ENCODE measurements around the gene SYNDIG1. TPM values are rescaled to one million over a fixed set of nuclear protein-coding genes. Genes with fewer than 3 reads are reported as not detected.

The SYNDIG1 gene
- polyA plus RNA-seq, 1 donor from 2014 or later, result 0.22 TPM

DNA sequence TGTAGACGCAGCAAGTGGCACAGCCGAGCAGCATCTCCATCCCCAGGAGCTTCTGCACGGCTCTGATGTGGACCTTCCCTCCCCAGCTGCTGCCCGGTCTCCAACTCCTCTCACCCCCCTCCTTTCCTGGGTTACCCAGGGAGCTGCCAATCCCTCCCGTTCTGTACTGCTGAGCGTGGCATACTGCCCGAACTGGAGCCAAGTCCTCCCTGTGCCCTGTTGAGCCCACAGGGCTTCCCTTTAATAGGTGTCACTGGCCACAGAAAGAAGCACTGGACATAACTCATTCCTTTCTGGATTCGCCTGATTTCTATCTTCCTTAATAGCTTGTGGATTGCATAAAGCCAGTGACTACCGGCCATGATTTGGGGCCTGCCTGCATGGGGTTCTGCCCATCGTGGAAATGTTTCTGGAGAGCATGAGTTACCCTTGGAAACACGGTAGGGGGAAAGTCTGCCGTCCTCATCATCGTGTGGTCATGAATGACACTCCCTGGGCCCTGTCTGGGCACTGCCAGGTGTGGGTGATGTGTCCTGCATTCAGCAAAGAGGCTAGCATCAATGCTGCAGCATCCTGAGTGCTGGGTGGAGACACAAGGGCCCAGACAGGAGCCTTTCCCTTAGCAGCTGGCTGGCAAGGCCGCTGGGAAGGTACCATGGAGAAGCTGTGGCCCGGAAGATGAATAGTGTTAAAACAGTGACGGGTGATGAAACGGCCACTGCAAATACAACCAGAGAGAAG is 189.7 kb downstream of the SYNDIG1 start:
- H3K9ac ChIP-seq (ENCODE audit: low read length), result no peak overlapping the region
- no peak overlapping the region for H3K27ac ChIP-seq (ENCODE audit: low read length)

GRCh38 chr20:24659835-24660234 is 190.4 kb downstream of the SYNDIG1 start:
- Histone ChIP-seq H3K9me3 (ENCODE audit: low read length) (no peaks in the 10 kb centered on the region), H3K4me2 (ENCODE audit: low read length) (no peak overlapping the region), H3F3A (ENCODE audit: insufficient read depth, low read length, poor library complexity, severe bottlenecking) (no peaks in the 10 kb centered on the region), H3K36me3 (ENCODE audit: insufficient read depth, low read length) (no peaks in the 10 kb centered on the region), H3K4me3 (ENCODE audit: low read length) (no peak overlapping the region), H3K9ac (ENCODE audit: low read length) (no peak overlapping the region), H4K20me1 (ENCODE audit: insufficient read depth) (no peaks in the 10 kb centered on the region), H3K79me2 (replicated peaks; ENCODE audit: insufficient read depth, low read length) (no peaks in the 10 kb centered on the region), H2AFZ (ENCODE audit: low read depth, low read length) (no peak overlapping the region), H3K27ac (ENCODE audit: low read length) (no peak overlapping the region), H3K9me2 (ENCODE audit: insufficient read depth, low read length) (no peaks in the 10 kb centered on the region), H3K27me3 (ENCODE audit: insufficient read depth, low read depth, low read length) (no peaks in the 10 kb centered on the region)
- TF ChIP-seq TAF1 (IDR thresholded peaks at IDR 0.05; ENCODE audit: low read depth), result no peak
- no peak for TF ChIP-seq EZH2 (IDR thresholded peaks at IDR 0.05; ENCODE audit: borderline replicate concordance, insufficient read depth, low read length, poor library complexity, severe bottlenecking)
- no peak for TF ChIP-seq POLR2AphosphoS5 (IDR thresholded peaks at IDR 0.05)
- TF ChIP-seq MXI1 (conservative IDR thresholded peaks at IDR 0.05; ENCODE audit: poor library complexity, severe bottlenecking), result no peak
- TF ChIP-seq, protein P1, sequence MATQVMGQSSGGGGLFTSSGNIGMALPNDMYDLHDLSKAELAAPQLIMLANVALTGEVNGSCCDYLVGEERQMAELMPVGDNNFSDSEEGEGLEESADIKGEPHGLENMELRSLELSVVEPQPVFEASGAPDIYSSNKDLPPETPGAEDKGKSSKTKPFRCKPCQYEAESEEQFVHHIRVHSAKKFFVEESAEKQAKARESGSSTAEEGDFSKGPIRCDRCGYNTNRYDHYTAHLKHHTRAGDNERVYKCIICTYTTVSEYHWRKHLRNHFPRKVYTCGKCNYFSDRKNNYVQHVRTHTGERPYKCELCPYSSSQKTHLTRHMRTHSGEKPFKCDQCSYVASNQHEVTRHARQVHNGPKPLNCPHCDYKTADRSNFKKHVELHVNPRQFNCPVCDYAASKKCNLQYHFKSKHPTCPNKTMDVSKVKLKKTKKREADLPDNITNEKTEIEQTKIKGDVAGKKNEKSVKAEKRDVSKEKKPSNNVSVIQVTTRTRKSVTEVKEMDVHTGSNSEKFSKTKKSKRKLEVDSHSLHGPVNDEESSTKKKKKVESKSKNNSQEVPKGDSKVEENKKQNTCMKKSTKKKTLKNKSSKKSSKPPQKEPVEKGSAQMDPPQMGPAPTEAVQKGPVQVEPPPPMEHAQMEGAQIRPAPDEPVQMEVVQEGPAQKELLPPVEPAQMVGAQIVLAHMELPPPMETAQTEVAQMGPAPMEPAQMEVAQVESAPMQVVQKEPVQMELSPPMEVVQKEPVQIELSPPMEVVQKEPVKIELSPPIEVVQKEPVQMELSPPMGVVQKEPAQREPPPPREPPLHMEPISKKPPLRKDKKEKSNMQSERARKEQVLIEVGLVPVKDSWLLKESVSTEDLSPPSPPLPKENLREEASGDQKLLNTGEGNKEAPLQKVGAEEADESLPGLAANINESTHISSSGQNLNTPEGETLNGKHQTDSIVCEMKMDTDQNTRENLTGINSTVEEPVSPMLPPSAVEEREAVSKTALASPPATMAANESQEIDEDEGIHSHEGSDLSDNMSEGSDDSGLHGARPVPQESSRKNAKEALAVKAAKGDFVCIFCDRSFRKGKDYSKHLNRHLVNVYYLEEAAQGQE (IDR thresholded peaks at IDR 0.05; ENCODE audit: borderline replicate concordance), result no peak
- TF ChIP-seq RAD21 (conservative IDR thresholded peaks at IDR 0.05), result no peak

More for the DNA sequence above, 189.7 kb downstream of the SYNDIG1 start:
- Histone ChIP-seq H3K4me3 (ENCODE audit: low read length) (no peak overlapping the region), H3K9me2 (ENCODE audit: insufficient read depth, low read length) (no peaks in the 10 kb centered on the region), H4K20me1 (ENCODE audit: insufficient read depth) (no peaks in the 10 kb centered on the region), H3K36me3 (ENCODE audit: insufficient read depth, low read length) (no peaks in the 10 kb centered on the region), H3K9me3 (ENCODE audit: low read length) (no peaks in the 10 kb centered on the region), H3F3A (ENCODE audit: insufficient read depth, low read length, poor library complexity, severe bottlenecking) (no peaks in the 10 kb centered on the region), H3K4me2 (ENCODE audit: low read length) (no peak overlapping the region), H3K27me3 (ENCODE audit: insufficient read depth, low read depth, low read length) (no peaks in the 10 kb centered on the region), H3K79me2 (replicated peaks; ENCODE audit: insufficient read depth, low read length) (no peaks in the 10 kb centered on the region), H2AFZ (ENCODE audit: low read depth, low read length) (no peak overlapping the region)
- no peak for TF ChIP-seq MXI1 (conservative IDR thresholded peaks at IDR 0.05; ENCODE audit: poor library complexity, severe bottlenecking)

DNA sequence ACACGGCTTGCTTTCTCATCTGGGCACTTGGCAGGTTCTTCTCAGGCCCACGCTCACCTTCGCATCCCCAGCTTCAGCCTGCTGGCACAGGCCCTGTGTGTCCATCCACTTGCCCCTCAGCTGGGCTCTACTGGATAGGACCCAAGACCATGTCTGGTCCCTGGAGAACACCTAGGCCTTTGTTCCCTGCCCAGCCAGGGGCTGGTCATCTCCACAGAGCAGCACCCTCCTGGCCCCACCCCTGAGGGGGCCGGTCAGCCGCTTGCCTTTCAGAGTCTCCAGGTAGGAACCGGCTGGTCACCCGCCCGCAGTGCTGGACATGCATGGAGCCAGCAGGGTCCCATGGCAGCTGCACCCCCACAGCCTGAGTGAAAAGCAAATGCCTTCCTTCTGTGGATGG is 191.2 kb downstream of the SYNDIG1 start:
- Histone ChIP-seq H3K27ac (ENCODE audit: low read length) (no peak overlapping the region), H3K9ac (ENCODE audit: low read length) (no peak overlapping the region), H4K20me1 (ENCODE audit: insufficient read depth) (no peaks in the 10 kb centered on the region), H3K9me2 (ENCODE audit: insufficient read depth, low read length) (no peaks in the 10 kb centered on the region), H3K4me3 (ENCODE audit: low read length) (no peak overlapping the region), H3K36me3 (ENCODE audit: insufficient read depth, low read length) (no peaks in the 10 kb centered on the region), H3K9me3 (ENCODE audit: low read length) (no peaks in the 10 kb centered on the region), H3K27me3 (ENCODE audit: insufficient read depth, low read depth, low read length) (no peaks in the 10 kb centered on the region), H3K79me2 (replicated peaks; ENCODE audit: insufficient read depth, low read length) (no peaks in the 10 kb centered on the region), H3F3A (ENCODE audit: insufficient read depth, low read length, poor library complexity, severe bottlenecking) (no peaks in the 10 kb centered on the region), H2AFZ (ENCODE audit: low read depth, low read length) (no peak overlapping the region), H3K4me2 (ENCODE audit: low read length) (no peak overlapping the region)
- TF ChIP-seq EZH2 (IDR thresholded peaks at IDR 0.05; ENCODE audit: borderline replicate concordance, insufficient read depth, low read length, poor library complexity, severe bottlenecking), result no peak
- no peak for TF ChIP-seq POLR2AphosphoS5 (IDR thresholded peaks at IDR 0.05)
- TF ChIP-seq MXI1 (conservative IDR thresholded peaks at IDR 0.05; ENCODE audit: poor library complexity, severe bottlenecking), result no peak
- TF ChIP-seq TAF1 (IDR thresholded peaks at IDR 0.05; ENCODE audit: low read depth), result no peak
- TF ChIP-seq CTCF (IDR thresholded peaks at IDR 0.05; ENCODE audit: poor library complexity, severe bottlenecking), result no peak
- TF ChIP-seq, protein P1 (IDR thresholded peaks at IDR 0.05; ENCODE audit: borderline replicate concordance), result no peak
- TF ChIP-seq RAD21 (conservative IDR thresholded peaks at IDR 0.05), result no peak
- no peak for TF ChIP-seq EP300 (conservative IDR thresholded peaks at IDR 0.05; ENCODE audit: poor library complexity, severe bottlenecking)
- TF ChIP-seq SMC3 (conservative IDR thresholded peaks at IDR 0.05; ENCODE audit: poor library complexity), result no peak
